Ovary (tissue), 9 donors: ENCODE data around the gene KATNAL1. TPM values are rescaled to one million over a fixed set of nuclear protein-coding genes. Genes with fewer than 3 reads are reported as not detected.

Experiments
- DNase-seq, 5 donors: peaks; one replicate each; pipeline ENCODE4 v3.0.0-alpha.2; 2019 to 2020
- H3K27ac ChIP-seq, 2 donors: fragments of 200-600 bp; one replicate each; pipeline versions ENCODE4 v1.5.1 to v1.8.0; 2019 to 2022
- H3K27me3 ChIP-seq: fragments of 200-600 bp; one replicate; pipeline ENCODE4 v1.8.0; 2022
- H3K36me3 ChIP-seq: fragments of 200-600 bp; sonication (generic); one replicate; pipeline ENCODE4 v1.5.1; 2019
- H3K4me1 ChIP-seq: one replicate; pipeline ENCODE4 v1.8.1; 2013; ENCODE audit warnings: mild to moderate bottlenecking, moderate library complexity; ENCODE audit not compliant: insufficient read depth
- H3K4me3 ChIP-seq: fragments of 200-600 bp; sonication (generic); one replicate; pipeline ENCODE4 v1.5.1; 2017
- H3K9me3 ChIP-seq, 2 donors: fragments of 200-600 bp in 1 of 2; sonication (generic) in 1 of 2; one replicate each; pipeline versions ENCODE4 v1.5.1 to v1.8.1; 2013 to 2019; ENCODE audit warnings: mild to moderate bottlenecking in 1 of 2, moderate library complexity in 1 of 2
- EP300 ChIP-seq: sonication (generic); formaldehyde crosslinking; IDR thresholded peaks from one replicate; pipeline ENCODE4 v1.6.1; 2017; ENCODE audit warnings: antibody characterized with exemption
- POLR2A ChIP-seq: fragments of 450-650 bp; IDR thresholded peaks from one replicate; pipeline ENCODE4 v1.6.1; 2017; ENCODE audit warnings: antibody characterized with exemption, mild to moderate bottlenecking, moderate library complexity
- WGBS, 3 donors: extraction: QIAGEN DNeasy Blood & Tissue Kit in 1 of 3; methylation state at CpG; one replicate each; pipeline versions ENCODE4 v1.1.5 to v1.1.7; 2013 to 2017; 5-methylcytosine and 5-hydroxymethylcytosine counted together
- intact Hi-C, 4 donors: fragments of 100-400 bp; cut with DNase I; formaldehyde crosslinking; loops; one replicate each; pipeline versions ENCODE4 v1.11.0 to v1.15.1; 2022 to 2023
- polyA plus RNA-seq, 2 donors: library from polyadenylated mRNA; stranded (reverse); fragments of 200-250 nt in 1 of 2; fragments of 350-450 nt in 1 of 2; fragmentation: Illumina TruSeq in 1 of 2; extraction: RNeasy Lipid Tissue Mini Kit (QIAGEN cat#74804) in 1 of 2; gene quantifications; one replicate each; pipeline ENCODE4 v1.2.3, GENCODE V29; 2013 to 2014
- total RNA-seq, 7 donors: library from RNA; depleted of rRNA in 2 of 7; stranded (reverse); fragments of >200 nt in 2 of 7; fragmentation: NEBNext Ultra II Directional in 3 of 7; extraction: Animal tissue kit (Norgen Biotek cat#: 25700) in 3 of 7; gene quantifications; one replicate each; pipeline versions ENCODE4 v1.1.0 to v1.2.4, GENCODE V29; 2016 to 2023
- TF ChIP-seq, protein P1 (sequence below), 3 donors: fragments of 450-650 bp in 2 of 3; fragments of 200-600 bp in 1 of 3; IDR thresholded peaks; one replicate each; pipeline versions ENCODE4 v1.5.1 to v1.8.0; 2016 to 2022; ENCODE audit warnings: antibody characterized with exemption in 3 of 3, mild to moderate bottlenecking in 1 of 3
- donor health status: DM: no; HTN: no; CAD: no; lungs with moderate emphysema.
- donor health status: DM: no; HTN: no; CAD: no.
- donor health status: Bipolar disorder and iron deficiency.
- donor health status: DM: yes; HTN: yes; CAD: no.
- donor health status: DM: no; HTN: no; CAD: no.
- donor health status: DM: yes; HTN: yes; CAD: no.

KATNAL1 gene
- total and polyA plus RNA-seq, 9 donors = 2.9 to 23.2 (median 15.7) TPM

DNA sequence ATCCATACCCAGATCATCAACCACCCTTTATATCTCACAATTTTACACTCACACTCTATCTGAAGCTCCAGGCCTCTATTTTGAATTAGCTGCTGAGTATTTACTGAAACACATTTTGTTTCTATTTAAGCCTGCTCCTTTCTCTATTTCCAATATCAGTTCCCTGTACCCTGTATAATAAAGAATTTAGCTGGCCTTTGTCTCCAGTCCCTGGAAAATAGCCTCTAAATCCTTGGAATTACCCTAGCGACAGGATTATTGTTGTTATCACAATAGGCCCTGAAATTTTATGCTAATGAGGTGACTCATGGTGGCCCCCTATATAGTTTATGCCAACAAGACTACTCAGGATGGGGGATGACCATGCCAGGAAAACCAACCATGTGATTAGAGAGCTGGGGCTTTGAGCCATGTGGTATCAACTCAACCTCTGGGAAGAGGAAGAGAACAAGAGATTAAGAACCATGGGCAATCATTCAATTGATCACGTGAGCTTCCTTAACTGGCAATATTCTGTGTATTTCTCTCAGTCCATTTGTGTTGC, 72.7 kb downstream of the KATNAL1 start:
- intact Hi-C loops = no loop called here
- Histone ChIP-seq H3K9me3 (no peaks in the 10 kb centered on the region), H3K4me1 (no peaks in the 10 kb centered on the region), H3K4me3 (no peak overlapping the region), H3K27ac (no peak overlapping the region), H3K27me3 (no peaks in the 10 kb centered on the region), H3K36me3 (no peaks in the 10 kb centered on the region)
- TF ChIP-seq, protein P1, sequence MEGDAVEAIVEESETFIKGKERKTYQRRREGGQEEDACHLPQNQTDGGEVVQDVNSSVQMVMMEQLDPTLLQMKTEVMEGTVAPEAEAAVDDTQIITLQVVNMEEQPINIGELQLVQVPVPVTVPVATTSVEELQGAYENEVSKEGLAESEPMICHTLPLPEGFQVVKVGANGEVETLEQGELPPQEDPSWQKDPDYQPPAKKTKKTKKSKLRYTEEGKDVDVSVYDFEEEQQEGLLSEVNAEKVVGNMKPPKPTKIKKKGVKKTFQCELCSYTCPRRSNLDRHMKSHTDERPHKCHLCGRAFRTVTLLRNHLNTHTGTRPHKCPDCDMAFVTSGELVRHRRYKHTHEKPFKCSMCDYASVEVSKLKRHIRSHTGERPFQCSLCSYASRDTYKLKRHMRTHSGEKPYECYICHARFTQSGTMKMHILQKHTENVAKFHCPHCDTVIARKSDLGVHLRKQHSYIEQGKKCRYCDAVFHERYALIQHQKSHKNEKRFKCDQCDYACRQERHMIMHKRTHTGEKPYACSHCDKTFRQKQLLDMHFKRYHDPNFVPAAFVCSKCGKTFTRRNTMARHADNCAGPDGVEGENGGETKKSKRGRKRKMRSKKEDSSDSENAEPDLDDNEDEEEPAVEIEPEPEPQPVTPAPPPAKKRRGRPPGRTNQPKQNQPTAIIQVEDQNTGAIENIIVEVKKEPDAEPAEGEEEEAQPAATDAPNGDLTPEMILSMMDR (IDR thresholded peaks at IDR 0.05) = no peak
- TF ChIP-seq EP300 (no peak), POLR2A (no peak)
- 91 to 94% (median 91%) methylated on average over 2 of the region's 2 CpGs for WGBS, 3 donors
- DNase-seq = no peak

DNA sequence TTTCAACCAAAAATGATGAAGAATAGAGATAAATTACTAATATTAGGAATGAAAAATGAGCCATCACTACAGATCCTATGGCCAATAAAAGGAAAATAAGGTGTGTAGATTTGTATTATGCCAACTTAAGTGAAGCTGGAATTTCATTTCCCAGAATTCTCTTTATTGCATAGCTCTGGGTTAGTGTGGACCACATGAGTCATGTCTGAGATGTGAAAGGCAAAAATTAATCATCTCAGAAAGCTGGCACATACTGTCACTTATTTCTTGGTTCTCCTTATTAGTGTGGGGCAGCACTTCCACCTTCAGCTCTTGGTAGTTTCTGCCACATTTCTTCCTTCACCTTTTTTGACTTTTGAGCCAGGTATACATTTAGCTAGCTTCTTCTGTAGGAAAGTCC, 82.6 kb downstream of the KATNAL1 start:
- Histone ChIP-seq H3K9me3 (peaks cover 0 to 5% of the 10 kb centered on the region in 2 donors), H3K27me3 (no peaks in the 10 kb centered on the region), H3K4me1 (no peaks in the 10 kb centered on the region), H3K36me3 (no peaks in the 10 kb centered on the region), H3K27ac (no peak overlapping the region), H3K4me3 (no peak overlapping the region)
- intact Hi-C loops = no loop called here
- DNase-seq = no peak
- TF ChIP-seq, protein P1 (IDR thresholded peaks at IDR 0.05) = no peak
- TF ChIP-seq EP300 (no peak), POLR2A (no peak)

DNA sequence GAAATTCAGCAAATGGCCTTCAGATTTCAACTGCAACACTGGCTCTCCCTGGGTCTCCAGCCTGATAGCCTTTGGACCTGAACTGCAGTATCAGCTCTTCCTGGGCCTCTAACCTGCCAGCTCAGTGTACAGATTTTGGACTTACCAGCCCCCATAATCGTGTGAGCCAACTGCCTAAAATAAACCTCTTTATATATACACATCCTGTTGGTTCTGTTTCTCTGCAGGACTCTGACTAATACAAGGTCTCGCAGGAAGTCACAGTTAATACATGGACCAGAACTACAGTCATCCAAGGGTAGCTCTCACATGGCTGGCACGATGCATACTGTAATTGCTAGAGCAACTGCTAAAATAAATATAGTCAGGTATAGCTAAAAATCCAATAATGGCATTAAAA, 85.1 kb downstream of the KATNAL1 start:
- intact Hi-C loops = no loop called here
- no peaks in the 10 kb centered on the region for H3K27me3 ChIP-seq
- H3K9me3 ChIP-seq = peaks cover 0 to 5% of the 10 kb centered on the region in 2 donors
- no peaks in the 10 kb centered on the region for H3K4me1 ChIP-seq
- WGBS, 3 donors = 93 to 99% (median 94%) methylated on average over 3 of the region's 3 CpGs
- H3K36me3 ChIP-seq = no peaks in the 10 kb centered on the region
- no peak overlapping the region for H3K27ac ChIP-seq
- no peak for DNase-seq
- no peak for TF ChIP-seq POLR2A
- TF ChIP-seq EP300 = no peak
- TF ChIP-seq, protein P1 (IDR thresholded peaks at IDR 0.05) = no peak
- no peak overlapping the region for H3K4me3 ChIP-seq

DNA sequence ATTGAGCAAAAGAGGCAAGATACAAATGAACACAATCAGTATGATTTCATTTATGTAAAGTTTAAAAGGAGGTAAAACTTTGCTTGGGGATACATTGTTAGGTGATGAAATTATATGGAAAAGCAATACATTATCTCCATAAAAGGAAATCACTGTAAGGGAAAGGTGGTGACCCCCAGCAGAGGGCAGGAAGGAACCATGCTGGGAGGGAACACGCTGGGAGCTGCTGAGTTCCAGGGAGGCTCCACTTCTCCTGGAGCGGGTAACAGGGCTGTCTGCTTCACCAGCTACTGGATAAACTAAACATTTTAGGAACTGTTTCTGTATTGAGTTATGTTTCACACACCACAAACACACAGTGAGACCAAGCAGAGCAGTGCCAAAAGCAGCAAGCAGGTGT, 91.2 kb downstream of the KATNAL1 start:
- WGBS, 3 donors = 71 to 82% (median 79%) methylated on average over 2 of the region's 2 CpGs
- Histone ChIP-seq H3K27ac (no peak overlapping the region), H3K4me3 (no peak overlapping the region), H3K36me3 (no peaks in the 10 kb centered on the region), H3K4me1 (peaks cover 1% of the 10 kb centered on the region), H3K9me3 (no peaks in the 10 kb centered on the region), H3K27me3 (no peaks in the 10 kb centered on the region)
- DNase-seq = no peak
- intact Hi-C loops = no loop called here
- TF ChIP-seq, protein P1 (IDR thresholded peaks at IDR 0.05) = no peak
- TF ChIP-seq EP300 (no peak), POLR2A (no peak)
